ENCODE results near the gene LNX2. TPM values are rescaled to one million over a fixed set of nuclear protein-coding genes. Genes with fewer than 3 reads are reported as not detected.

The LNX2 gene
- total RNA-seq, 2 experiments from 2014 or later = 6.8 to 9.7 TPM

GRCh38 chr13:27559719-27560118 is 60.6 kb downstream of the LNX2 start:
- CTCF ChIA-PET (ENCODE audit: unreplicated experiment) = no interaction called here
- no peak overlapping the region for H3K4me3 ChIP-seq (ENCODE audit: low read depth, low read length, poor library complexity, severe bottlenecking)
- no peaks in the 10 kb centered on the region for H3K9me2 ChIP-seq (ENCODE audit: insufficient read depth, low read length)
- TF ChIP-seq EZH2phosphoT487 (IDR thresholded peaks at IDR 0.05; ENCODE audit: borderline replicate concordance, low read depth, low read length) = no peak
- no peak for TF ChIP-seq CTCF (conservative IDR thresholded peaks at IDR 0.05; ENCODE audit: low read length)
- DNase-seq (ENCODE audit: low spot score) = no peak
- no peak overlapping the region for H3K4me2 ChIP-seq (ENCODE audit: low read length)
- no peaks in the 10 kb centered on the region for H4K20me1 ChIP-seq (ENCODE audit: insufficient read depth, low read length)
- intact Hi-C loops (cut with micrococcal nuclease; ENCODE audit: unreplicated experiment) = no loop called here
- POLR2A ChIA-PET = interaction anchor here (0.5 to 2.1 kb wide), 7 partner anchors 9 to 1109 kb away, joined by 3 to 9 read pairs (median 3); no protein-coding TSS in a partner anchor
- no peaks in the 10 kb centered on the region for H3K4me1 ChIP-seq (ENCODE audit: insufficient read depth, low read length, poor library complexity, severe bottlenecking)
- H3K79me2 ChIP-seq (ENCODE audit: insufficient read depth, low read depth, low read length) = no peaks in the 10 kb centered on the region
- peaks cover 21% of the 10 kb centered on the region for H3K36me3 ChIP-seq (ENCODE audit: insufficient read depth, low read length)
- no TSS peak for BruUV-seq (replicated peaks)
- H2AFZ ChIP-seq (ENCODE audit: low read length) = no peak overlapping the region
- H3K9me3 ChIP-seq (ENCODE audit: low read length) = no peaks in the 10 kb centered on the region
- no peak overlapping the region for H3K27ac ChIP-seq (ENCODE audit: low read depth, low read length, poor library complexity, severe bottlenecking)

- DNase-seq (ENCODE audit: low spot score) = no peak
- no peak overlapping the region for H3K4me3 ChIP-seq (ENCODE audit: low read depth, low read length, poor library complexity, severe bottlenecking)
- peaks cover 15% of the 10 kb centered on the region for H3K36me3 ChIP-seq (ENCODE audit: insufficient read depth, low read length)
- H3K9me2 ChIP-seq (ENCODE audit: insufficient read depth, low read length) = no peaks in the 10 kb centered on the region
- POLR2A ChIA-PET = interaction anchor here (0.7 to 1.0 kb wide), 2 partner anchors 63 to 131 kb away, joined by 3 to 4 read pairs; no protein-coding TSS in a partner anchor
- H3K27ac ChIP-seq (ENCODE audit: low read depth, low read length, poor library complexity, severe bottlenecking) = no peak overlapping the region
- intact Hi-C loops (cut with micrococcal nuclease; ENCODE audit: unreplicated experiment) = no loop called here
- TF ChIP-seq EZH2phosphoT487 (IDR thresholded peaks at IDR 0.05; ENCODE audit: borderline replicate concordance, low read depth, low read length) (no peak), CTCF (conservative IDR thresholded peaks at IDR 0.05; ENCODE audit: low read length) (no peak)
- no peaks in the 10 kb centered on the region for H3K4me1 ChIP-seq (ENCODE audit: insufficient read depth, low read length, poor library complexity, severe bottlenecking)
- H4K20me1 ChIP-seq (ENCODE audit: insufficient read depth, low read length) = no peaks in the 10 kb centered on the region
- BruUV-seq (replicated peaks) = no TSS peak
- no peaks in the 10 kb centered on the region for H3K79me2 ChIP-seq (ENCODE audit: insufficient read depth, low read depth, low read length)
- H2AFZ ChIP-seq (ENCODE audit: low read length) = no peak overlapping the region
- no peak overlapping the region for H3K4me2 ChIP-seq (ENCODE audit: low read length)
- H3K9me3 ChIP-seq (ENCODE audit: low read length) = no peaks in the 10 kb centered on the region
- CTCF ChIA-PET (ENCODE audit: unreplicated experiment) = no interaction called here
Observed at GRCh38 chr13:27556109-27556508, 64.2 kb downstream of the LNX2 start.

GRCh38 chr13:27551562-27551961 is 68.8 kb downstream of the LNX2 start:
- no peaks in the 10 kb centered on the region for H3K9me2 ChIP-seq (ENCODE audit: insufficient read depth, low read length)
- peaks cover 41% of the 10 kb centered on the region for H3K36me3 ChIP-seq (ENCODE audit: insufficient read depth, low read length)
- no peak overlapping the region for H2AFZ ChIP-seq (ENCODE audit: low read length)
- POLR2A ChIA-PET = interaction anchor here (0.7 to 0.8 kb wide), 3 partner anchors 8 to 76 kb away, joined by 3 read pairs; no protein-coding TSS in a partner anchor
- CTCF ChIA-PET (ENCODE audit: unreplicated experiment) = no interaction called here
- peaks cover 7% of the 10 kb centered on the region for H3K4me1 ChIP-seq (ENCODE audit: insufficient read depth, low read length, poor library complexity, severe bottlenecking)
- no peak overlapping the region for H3K27ac ChIP-seq (ENCODE audit: low read depth, low read length, poor library complexity, severe bottlenecking)
- H4K20me1 ChIP-seq (ENCODE audit: insufficient read depth, low read length) = no peaks in the 10 kb centered on the region
- no peaks in the 10 kb centered on the region for H3K79me2 ChIP-seq (ENCODE audit: insufficient read depth, low read depth, low read length)
- H3K4me2 ChIP-seq (ENCODE audit: low read length) = no peak overlapping the region
- DNase-seq (ENCODE audit: low spot score) = no peak
- H3K9me3 ChIP-seq (ENCODE audit: low read length) = no peaks in the 10 kb centered on the region
- no TSS peak for BruUV-seq (replicated peaks)
- no peak for TF ChIP-seq EZH2phosphoT487 (IDR thresholded peaks at IDR 0.05; ENCODE audit: borderline replicate concordance, low read depth, low read length)
- no peak for TF ChIP-seq CTCF (conservative IDR thresholded peaks at IDR 0.05; ENCODE audit: low read length)
- intact Hi-C loops (cut with micrococcal nuclease; ENCODE audit: unreplicated experiment) = no loop called here
- no peak overlapping the region for H3K4me3 ChIP-seq (ENCODE audit: low read depth, low read length, poor library complexity, severe bottlenecking)

Measured in OCI-LY7 (cell line).